HUDEP-2 (cell line): ENCODE measurements around the gene ZNF865.
A peak's percentile ranks its signal among the peaks of the same experiment; 100 is the strongest.

Source experiments
- DNase-seq, 76 experiments: peaks; one replicate each; lab custom pipeline; 2025; ENCODE audit not compliant: unreplicated experiment in 76 of 76; lab: John Stamatoyannopoulos, UW

The ZNF865 gene

GRCh38 chr19:55586976-55587668 is 18.3 kb upstream of the ZNF865 start:
- DNase-seq, result peak in 75 of 76 experiments; percentile 32 to 97 (median 92)

GRCh38 chr19:55588738-55589137 is 16.7 kb upstream of the ZNF865 start:
- DNase-seq, result no peak

GRCh38 chr19:55590109-55590508 is 15.3 kb upstream of the ZNF865 start:
- no peak for DNase-seq

GRCh38 chr19:55590617-55591016 is 14.8 kb upstream of the ZNF865 start:
- peak in 62 of 76 experiments; percentile 10 to 73 (median 44) for DNase-seq

DNA sequence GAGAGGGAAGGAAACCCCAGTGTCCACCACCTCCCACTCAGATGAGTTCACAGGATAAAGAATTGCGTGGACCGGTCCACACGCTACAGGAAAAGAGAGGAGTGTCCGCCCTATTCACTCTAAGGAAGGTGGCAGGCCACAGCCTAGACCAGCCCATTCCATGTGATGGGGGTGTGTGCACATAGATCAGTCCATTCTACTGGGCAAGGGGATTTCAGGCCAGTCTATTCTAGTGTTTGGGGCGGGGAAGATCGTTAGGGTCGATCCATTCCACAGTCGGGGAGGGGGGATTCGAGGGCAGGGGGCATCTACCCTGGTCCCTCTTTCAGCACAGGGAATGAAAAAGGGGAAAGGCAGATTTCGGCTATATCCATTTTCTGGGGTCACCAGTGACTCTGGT is 13.9 kb upstream of the ZNF865 start:
- peak in 3 of 76 experiments; percentile 13 to 17 (median 13) for DNase-seq

GRCh38 chr19:55592391-55593090 is 12.9 kb upstream of the ZNF865 start:
- no peak for DNase-seq

- no peak for DNase-seq
Observed at GRCh38 chr19:55593096-55593772, 12.2 kb upstream of the ZNF865 start.

DNA sequence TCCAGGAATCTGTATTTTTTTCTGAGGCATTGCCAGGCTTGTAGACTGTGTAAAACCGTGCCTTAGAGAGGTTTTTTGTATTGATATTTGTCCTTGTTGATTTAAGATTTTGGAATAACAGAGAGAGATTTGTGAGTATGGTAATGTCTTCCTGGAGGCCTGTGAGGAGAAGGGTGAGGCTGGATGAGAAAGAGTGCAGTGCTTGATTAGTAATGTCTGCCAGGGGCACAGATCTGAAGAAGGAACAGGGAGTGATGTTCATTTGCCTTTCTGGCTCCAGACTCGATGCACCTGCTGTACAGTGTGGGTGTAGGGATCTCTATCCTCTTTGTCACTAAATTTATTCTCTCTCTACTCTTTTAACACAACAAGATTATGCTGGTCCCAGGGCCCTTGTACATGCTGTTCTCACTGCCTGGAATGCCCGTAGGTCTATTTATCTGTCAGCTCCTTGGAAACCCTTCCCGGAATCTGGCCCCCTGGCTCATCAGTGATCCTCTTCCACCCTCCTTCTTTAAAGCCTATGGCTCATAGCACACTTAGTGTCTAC is 10.4 kb upstream of the ZNF865 start:
- DNase-seq, result no peak

- no peak for DNase-seq
Observed at GRCh38 chr19:55596304-55596703, 9.1 kb upstream of the ZNF865 start.

GRCh38 chr19:55597501-55597921 is 7.9 kb upstream of the ZNF865 start:
- no peak for DNase-seq

GRCh38 chr19:55598034-55598433 is 7.4 kb upstream of the ZNF865 start:
- DNase-seq, result no peak

DNA sequence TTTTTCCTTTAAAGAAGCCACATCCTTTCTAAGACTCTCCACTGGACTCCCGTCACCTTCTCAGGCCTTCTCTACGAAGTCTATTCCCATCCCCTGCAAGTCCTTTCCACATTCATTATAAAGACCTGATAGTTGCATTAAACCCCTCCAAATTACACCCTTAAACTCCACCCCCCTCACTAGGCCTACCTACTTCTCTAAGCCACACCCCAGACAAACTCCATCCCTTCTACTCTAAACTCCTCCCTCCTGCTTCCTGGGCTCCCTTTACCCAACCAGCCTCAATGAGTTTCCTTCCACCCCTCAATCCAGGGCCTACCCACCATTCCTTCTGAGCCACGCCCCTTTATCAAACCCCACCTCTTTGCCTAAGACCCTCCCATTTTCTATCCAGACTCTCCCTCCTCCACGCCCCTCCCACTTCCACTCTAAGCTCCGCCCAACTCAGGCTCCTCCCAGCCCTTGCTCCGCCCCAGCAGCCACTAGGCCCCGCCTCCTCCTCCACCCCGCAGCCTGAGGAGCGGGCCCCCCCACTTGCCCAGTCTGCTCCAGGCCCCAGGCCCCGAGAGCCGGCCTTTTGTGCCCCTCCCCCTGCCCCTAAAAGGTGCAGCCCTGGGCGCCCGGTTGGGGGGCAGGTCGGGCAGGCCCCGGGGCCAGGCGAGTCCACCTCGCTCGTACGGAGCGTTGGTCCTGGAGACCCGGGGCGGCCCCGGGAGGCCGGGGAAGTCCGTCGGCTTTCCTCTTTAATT is 6.6 kb upstream of the ZNF865 start:
- peak in 75 of 76 experiments; percentile 68 to 100 (median 95) for DNase-seq

DNA sequence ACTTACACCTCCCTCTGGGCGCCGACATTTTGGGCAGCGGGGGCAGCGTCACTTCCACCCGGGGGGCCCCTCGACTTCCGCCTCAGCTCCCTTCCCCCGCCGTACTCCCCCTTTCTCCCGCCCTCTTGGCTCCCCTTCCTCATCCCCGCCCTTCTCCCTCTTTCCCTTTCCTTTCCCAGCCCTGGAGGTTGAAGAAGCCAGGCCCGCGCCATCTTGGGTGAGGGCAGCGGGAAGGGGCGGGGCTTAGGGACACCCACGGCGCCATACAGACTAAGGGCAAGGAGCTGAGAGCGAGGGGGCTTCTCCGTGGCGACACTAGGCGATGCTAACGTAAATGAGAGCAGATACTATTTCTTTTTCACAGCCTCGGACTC is 6.0 kb upstream of the ZNF865 start, which contains the start of gene FIZ1:
TSS of gene FIZ1 (minus strand) at position 50 of the 374 bp plus-strand sequence. CDS start 1,652 bp downstream, outside the sequence.
- DNase-seq, result peak in 75 of 76 experiments; percentile 86 to 100 (median 99)

- DNase-seq, result peak in 75 of 76 experiments; percentile 67 to 99 (median 89)
Observed at GRCh38 chr19:55599842-55600661, 5.4 kb upstream of the ZNF865 start, which contains the start of gene ZNF524. TSS of gene ZNF524 (plus strand) at chr19:55600288. CDS start at chr19:55602113, 1,825 bp downstream.

DNA sequence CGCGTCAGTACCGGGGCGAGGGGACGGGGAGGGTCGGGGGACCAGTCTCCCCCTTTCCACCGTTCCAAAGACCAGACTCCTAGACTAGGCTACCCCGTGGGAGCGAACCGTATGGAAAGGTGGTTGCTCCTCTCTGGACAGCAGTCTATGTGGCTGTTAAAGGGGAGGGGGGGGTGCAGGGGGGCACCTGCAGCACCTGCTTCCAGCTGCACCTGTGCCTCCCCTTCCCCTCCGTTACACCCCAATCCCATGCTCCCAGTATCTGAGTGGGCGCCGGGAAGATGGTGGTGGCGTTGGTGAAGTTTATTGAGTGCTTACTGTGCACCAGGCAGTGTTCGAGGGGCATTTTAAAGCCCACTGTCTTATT is 4.8 kb upstream of the ZNF865 start:
- no peak for DNase-seq

DNA sequence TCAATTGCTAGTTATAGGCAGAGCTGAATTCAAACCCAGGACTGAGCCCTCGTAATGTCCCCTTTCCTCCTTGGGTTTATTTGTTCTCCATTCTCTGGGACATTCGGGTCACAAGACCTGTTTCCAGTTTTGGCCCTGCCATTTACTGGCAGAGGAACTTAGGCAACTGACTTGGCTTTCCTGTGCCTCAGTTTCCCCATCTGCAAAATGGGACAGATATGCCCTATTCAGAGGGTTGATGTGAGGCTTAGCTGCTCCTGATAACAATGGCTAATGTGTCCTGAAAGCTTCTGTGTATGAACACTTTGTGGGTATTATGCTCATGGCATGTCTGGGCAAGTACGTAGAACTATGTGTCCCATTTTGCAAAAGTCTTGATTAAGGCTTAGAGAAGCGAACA is 4.4 kb upstream of the ZNF865 start:
- DNase-seq, result peak in 6 of 76 experiments; percentile 10 to 28 (median 22)

DNA sequence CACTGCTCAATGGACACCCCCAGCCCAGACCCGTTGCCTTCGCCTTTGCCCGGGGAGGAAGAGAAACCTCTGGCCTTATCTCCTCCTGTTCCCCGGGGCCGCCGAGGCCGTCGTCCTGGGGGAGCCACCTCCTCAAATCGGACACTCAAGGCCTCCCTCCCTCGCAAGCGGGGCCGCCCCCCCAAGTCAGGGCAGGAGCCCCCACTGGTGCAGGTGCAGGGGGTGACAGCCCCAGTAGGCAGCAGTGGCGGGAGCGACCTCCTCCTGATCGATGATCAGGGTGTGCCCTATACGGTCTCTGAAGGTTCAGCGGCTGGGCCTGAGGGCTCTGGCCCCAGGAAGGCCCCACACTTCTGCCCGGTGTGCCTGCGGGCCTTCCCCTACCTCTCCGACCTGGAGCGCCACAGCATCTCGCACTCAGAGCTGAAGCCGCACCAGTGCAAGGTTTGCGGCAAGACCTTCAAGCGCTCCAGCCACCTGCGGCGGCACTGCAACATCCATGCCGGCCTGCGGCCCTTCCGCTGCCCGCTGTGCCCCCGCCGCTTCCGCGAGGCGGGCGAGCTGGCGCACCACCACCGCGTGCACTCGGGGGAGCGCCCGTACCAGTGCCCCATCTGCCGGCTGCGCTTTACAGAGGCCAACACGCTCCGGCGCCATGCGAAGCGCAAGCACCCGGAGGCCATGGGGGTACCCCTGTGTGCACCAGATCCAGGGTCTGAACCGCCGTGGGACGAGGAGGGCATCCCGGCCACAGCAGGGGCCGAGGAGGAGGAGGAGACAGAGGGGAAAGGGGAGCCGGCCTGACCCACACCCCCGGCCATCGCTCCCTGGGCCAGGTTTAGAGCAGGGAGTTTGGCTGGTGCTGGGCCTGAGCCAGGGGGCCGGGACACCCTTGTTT is 3.1 kb upstream of the ZNF865 start:
- DNase-seq, result no peak

GRCh38 chr19:55603115-55603514 is 2.3 kb upstream of the ZNF865 start:
- DNase-seq, result no peak
